K562 (cell line): ENCODE measurements around the gene TRIOBP. TPM values are rescaled to one million over a fixed set of nuclear protein-coding genes. Genes with fewer than 3 reads are reported as not detected.
"Not testable (repeated sequence)": the region's sequence is repeated elsewhere in the genome, so short reads cannot be mapped to it uniquely, and the experiment has no call there.

Source experiments
- ATAC-seq: fragments of 200-7000 bp; cut with Tn5 transposase; 3 replicates; pipeline ENCODE4 v1.9.1; 2020; ENCODE audit warnings: moderate library complexity
- BruUV-seq: library from RNA; stranded (reverse); fragments of 400-500 nt; replicated peaks from 2 replicates; lab custom pipeline; 2021; lab: Mats Ljungman, UMichigan
- CTCF ChIA-PET: fragments of 300-600 bp; formaldehyde crosslinking; extraction: SDS; loops from one replicate; lab custom pipeline; 2021; ENCODE audit warnings: low intra/inter-chr PET ratio; lab: Yijun Ruan, JAX
- POLR2A ChIA-PET: fragments of 300-600, 350-650 bp; sonication (Branson Sonifier 250); formaldehyde crosslinking; extraction: SDS; loops from one replicate; lab custom pipeline; 2021; ENCODE audit warnings: antibody characterized with exemption, inconsistent platforms; lab: Yijun Ruan, JAX
- DNase-seq, 4 experiments: peaks; one replicate each; pipeline versions ENCODE4 v3.0.0 to v3.0.0-alpha.2; 2011 to 2018; ENCODE audit warnings: low spot score in 3 of 4, mixed read lengths in 3 of 4; ENCODE audit errors: extremely low read depth in 1 of 4
- FAIRE-seq: peaks from 2 replicates; lab custom pipeline; 2011; peaks lifted over from hg19 to GRCh38; lab: Jason Lieb, UNC
- H2AFZ ChIP-seq: 2 replicates; pipeline ENCODE4 v1.6.0; 2011; ENCODE audit warnings: low read depth, low read length, control low read depth, inconsistent platforms
- H3K27ac ChIP-seq: fragments of 200-600 bp; 3 replicates; pipeline ENCODE4 v1.8.0; 2011; ENCODE audit warnings: low read depth, mild to moderate bottlenecking, control low read depth, inconsistent platforms, low read length, moderate library complexity, mixed read lengths; ENCODE audit errors: extremely low read depth
- H3K27me3 ChIP-seq, 2 experiments: fragments of 300-600 bp in 1 of 2; 2 replicates in 1 of 2; 3 replicates in 1 of 2; pipeline versions ENCODE4 v1.6.0 to v1.8.0; 2011; ENCODE audit warnings: inconsistent platforms in 2 of 2, low read length in 2 of 2, mild to moderate bottlenecking in 1 of 2, mixed read lengths in 1 of 2, moderate library complexity in 1 of 2; ENCODE audit not compliant: control insufficient read depth in 2 of 2, insufficient read depth in 2 of 2
- H3K36me3 ChIP-seq: fragments of 300-600 bp; 3 replicates; pipeline ENCODE4 v1.8.0; 2011; ENCODE audit warnings: mild to moderate bottlenecking, low read length, inconsistent platforms; ENCODE audit not compliant: control insufficient read depth, insufficient read depth
- H3K4me1 ChIP-seq, 2 experiments: fragments of 200-600 bp in 1 of 2; replicated peaks in 1 of 2; 2 replicates in 1 of 2; 3 replicates in 1 of 2; pipeline versions ENCODE4 v1.5.1 to v1.8.0; 2011; ENCODE audit warnings: inconsistent platforms in 2 of 2, low read length in 2 of 2, mild to moderate bottlenecking in 1 of 2, mixed read lengths in 1 of 2, moderate library complexity in 1 of 2; ENCODE audit not compliant: control insufficient read depth in 2 of 2, insufficient read depth in 2 of 2
- H3K4me2 ChIP-seq: 2 replicates; pipeline ENCODE4 v1.6.1; 2011; ENCODE audit warnings: low read length, control low read depth, inconsistent platforms, mixed read lengths; ENCODE audit not compliant: insufficient read depth
- H3K4me3 ChIP-seq: fragments of 200-600 bp; sonication (generic), shearing (Covaris generic); 2 replicates; pipeline ENCODE4 v1.5.1; 2016; ENCODE audit warnings: control low read depth, inconsistent platforms
- H3K79me2 ChIP-seq: fragments of 200-600 bp; 3 replicates; pipeline ENCODE4 v1.8.0; 2011; ENCODE audit warnings: low read length, inconsistent platforms; ENCODE audit not compliant: control insufficient read depth, insufficient read depth
- H3K9ac ChIP-seq, 2 experiments: 2 replicates each; pipeline versions ENCODE4 v1.6.0 to v1.6.1; 2011; ENCODE audit warnings: low read depth in 2 of 2, low read length in 2 of 2, control low read depth in 1 of 2, inconsistent platforms in 1 of 2, mild to moderate bottlenecking in 1 of 2, mixed read lengths in 1 of 2; ENCODE audit not compliant: insufficient read depth in 1 of 2
- H3K9me1 ChIP-seq: one replicate; pipeline ENCODE4 v1.6.0; 2011; ENCODE audit warnings: inconsistent platforms, mild to moderate bottlenecking, low read length, moderate library complexity; ENCODE audit not compliant: control insufficient read depth, insufficient read depth
- H3K9me3 ChIP-seq: replicated peaks from 2 replicates; pipeline ENCODE4 v1.5.1; 2011; ENCODE audit warnings: low read depth, low read length, inconsistent platforms; ENCODE audit not compliant: control insufficient read depth, insufficient read depth
- H4K20me1 ChIP-seq: replicated peaks from 2 replicates; pipeline ENCODE4 v1.6.1; 2011; ENCODE audit warnings: low read length, inconsistent platforms, mixed read lengths; ENCODE audit not compliant: control insufficient read depth, insufficient read depth
- FOXP4 ChIP-seq: sonication (generic); formaldehyde crosslinking; IDR thresholded peaks from 2 replicates; pipeline ENCODE4 v1.8.0; 2022; ENCODE audit warnings: mild to moderate bottlenecking, missing genetic modification reagents, borderline replicate concordance
- IRF2 ChIP-seq: sonication (generic); formaldehyde crosslinking; IDR thresholded peaks from 2 replicates; pipeline ENCODE4 v1.8.1; 2022; ENCODE audit warnings: mild to moderate bottlenecking, missing genetic modification reagents
- KLF16 ChIP-seq: IDR thresholded peaks from 2 replicates; pipeline ENCODE4 v1.6.1; 2016; ENCODE audit warnings: antibody characterized with exemption
- MGA ChIP-seq: fragments of 450-650 bp; IDR thresholded peaks from 2 replicates; pipeline ENCODE4 v1.6.1; 2016; ENCODE audit warnings: mild to moderate bottlenecking, moderate library complexity
- ZBTB17 ChIP-seq: fragments of 450-650 bp; formaldehyde crosslinking; IDR thresholded peaks from 2 replicates; pipeline ENCODE4 v1.4.0; 2020; ENCODE audit warnings: mild to moderate bottlenecking
- WGBS: fragments of 100-300 bp; shearing (Covaris generic); methylation state at CpG from one replicate; pipeline ENCODE4 v1.1.6; 2016; ENCODE audit warnings: low coverage, mixed read lengths; ENCODE audit not compliant: insufficient coverage; ENCODE audit errors: missing lambda C conversion rate; 5-methylcytosine and 5-hydroxymethylcytosine counted together
- in situ Hi-C: fragments of 300-500 bp; cut with MboI; formaldehyde crosslinking; loops from 4 replicates; pipeline ENCODE4 v1.15.0; 2018; ENCODE audit warnings: inconsistent platforms, mixed read lengths
- intact Hi-C: fragments of 100-400 bp; cut with micrococcal nuclease; formaldehyde crosslinking; loops from 2 replicates; pipeline ENCODE4 v1.14.2; 2022
- polyA plus RNA-seq, 8 experiments: library from polyadenylated mRNA; depleted of rRNA in 4 of 8; stranded (reverse) in 5 of 8; unstranded in 3 of 8; fragments of >200 nt; fragmentation: Nextera tagmentation in 2 of 8; fragmentation: Illumina TruSeq in 1 of 8; extraction: Ambion mirVana in 2 of 8; extraction: Trizol in 1 of 8; gene quantifications; 2 replicates each; pipeline versions ENCODE4 v1.2.1 to v1.2.3, GENCODE V29; 2011 to 2014; ENCODE audit warnings: inconsistent platforms in 1 of 8, missing spikeins in 1 of 8
- total RNA-seq, 7 experiments: library from RNA; depleted of rRNA in 6 of 7; stranded (reverse); fragments of >200 nt in 6 of 7; fragmentation: Illumina TruSeq in 2 of 7; extraction: Trizol in 2 of 7; gene quantifications; 2 replicates each; pipeline versions ENCODE4 v1.2.1 to v1.2.3, GENCODE V29; 2011 to 2021; ENCODE audit warnings: low replicate concordance in 1 of 7
- TF ChIP-seq, protein P1 (sequence below): sonication (generic); formaldehyde crosslinking; IDR thresholded peaks from 2 replicates; pipeline ENCODE4 v1.9.0; 2022; ENCODE audit warnings: mild to moderate bottlenecking, missing genetic modification reagents

The TRIOBP gene
- total and polyA plus RNA-seq, 9 of the 15 experiments (the other 6 are each of a cell fraction or from before 2014, with no cell fraction given), result 0.24 to 13.8 (median 5.5) TPM

- TF ChIP-seq MGA, result peak; percentile 94
- TF ChIP-seq IRF2, result no peak
- TF ChIP-seq ZBTB17 (CRISPR knock-in tag), result no peak
- TF ChIP-seq KLF16, result no peak
- TF ChIP-seq FOXP4 (CRISPR knock-in tag), result 0 out of 2 replicates have a peak, but pooled peaks have one; percentile 69
- TF ChIP-seq, protein P1, sequence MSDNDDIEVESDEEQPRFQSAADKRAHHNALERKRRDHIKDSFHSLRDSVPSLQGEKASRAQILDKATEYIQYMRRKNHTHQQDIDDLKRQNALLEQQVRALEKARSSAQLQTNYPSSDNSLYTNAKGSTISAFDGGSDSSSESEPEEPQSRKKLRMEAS (CRISPR knock-in tag), result peak; percentile 94
Measured at GRCh38 chr22:37797874-37798500, 101.1 kb downstream of the TRIOBP start (continued).

DNA sequence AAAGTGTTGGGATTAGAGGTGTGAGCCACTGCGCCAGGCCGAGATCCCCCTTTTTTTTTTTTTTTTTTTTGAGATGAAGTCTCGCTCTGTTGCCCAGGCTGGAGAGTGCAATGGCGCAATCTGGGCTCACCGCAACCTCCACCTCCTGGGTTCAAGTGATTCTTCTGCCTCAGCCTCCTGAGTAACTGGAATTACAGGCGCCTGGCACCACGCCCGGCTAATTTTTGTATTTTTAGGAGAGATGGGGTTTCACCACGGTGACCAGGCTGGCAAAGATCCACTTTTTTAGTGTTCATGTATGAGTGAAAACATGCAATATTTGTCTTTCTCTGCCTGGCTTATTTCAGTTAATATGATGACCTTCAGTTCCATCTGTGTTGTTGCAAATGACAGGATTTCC is 103.1 kb downstream of the TRIOBP start:
- H2AFZ ChIP-seq, DNase-seq, H3K9me1 ChIP-seq, H3K9ac ChIP-seq, in situ Hi-C loops, intact Hi-C loops, BruUV-seq, H3K4me2 ChIP-seq, POLR2A ChIA-PET, H3K9me3 ChIP-seq, CTCF ChIA-PET, H3K27me3 ChIP-seq, H3K36me3 ChIP-seq, H3K4me3 ChIP-seq, ATAC-seq, H3K27ac ChIP-seq, FAIRE-seq, H3K79me2 ChIP-seq, H4K20me1 ChIP-seq: not testable (repeated sequence)
- H3K4me1 ChIP-seq, result peaks cover 14 to 38% of the 10 kb centered on the region in 2 experiments
- WGBS, result 91% methylated on average over 4 of the region's 9 CpGs
